Endothelial cell of umbilical vein (primary cell): ENCODE measurements around the gene GALNT17. TPM values are rescaled to one million over a fixed set of nuclear protein-coding genes. Genes with fewer than 3 reads are reported as not detected.

Experiments
- BruUV-seq: library from RNA; stranded (reverse); fragments of 400-500 nt; replicated peaks from 2 replicates; lab custom pipeline; 2021; lab: Mats Ljungman, UMichigan
- CTCF ChIA-PET: fragments of 300-600, 350-600 bp; sonication (Branson Sonifier 250); formaldehyde crosslinking; loops from one replicate; lab custom pipeline; 2021; ENCODE audit warnings: antibody characterized with exemption, inconsistent platforms; lab: Charles Lee
- POLR2A ChIA-PET: fragments of 300-600, 350-600 bp; sonication (Branson Sonifier 250); formaldehyde crosslinking; loops from one replicate; lab custom pipeline; 2021; ENCODE audit warnings: antibody characterized with exemption, inconsistent platforms; lab: Charles Lee
- DNase-seq: peaks from one replicate; pipeline ENCODE4 v3.0.0-alpha.2; 2011; ENCODE audit warnings: low read depth, low spot score
- FAIRE-seq: peaks from 2 replicates; lab custom pipeline; 2011; peaks lifted over from hg19 to GRCh38; lab: Jason Lieb, UNC
- H2AFZ ChIP-seq: 2 replicates; pipeline ENCODE4 v1.6.0; 2012; ENCODE audit warnings: low read depth, low read length, control low read depth, inconsistent platforms
- H3K27ac ChIP-seq: 2 replicates; pipeline ENCODE4 v1.5.1; 2011; ENCODE audit warnings: low read depth, mild to moderate bottlenecking, control low read depth, low read length, moderate library complexity; ENCODE audit not compliant: insufficient read depth
- H3K27me3 ChIP-seq, 2 experiments: 2 replicates each; pipeline versions ENCODE4 v1.6.0 to v1.6.1; 2011; ENCODE audit warnings: low read length in 2 of 2, mixed read lengths in 1 of 2; ENCODE audit not compliant: control insufficient read depth in 2 of 2, insufficient read depth in 2 of 2
- H3K36me3 ChIP-seq, 2 experiments: 2 replicates in 1 of 2; 3 replicates in 1 of 2; pipeline ENCODE4 v1.5.1; 2011; ENCODE audit warnings: low read length in 2 of 2, mild to moderate bottlenecking in 1 of 2, moderate library complexity in 1 of 2; ENCODE audit not compliant: control insufficient read depth in 2 of 2, insufficient read depth in 2 of 2; ENCODE audit errors: extremely low read depth in 1 of 2
- H3K4me1 ChIP-seq: 3 replicates; pipeline ENCODE4 v1.5.1; 2011; ENCODE audit warnings: mild to moderate bottlenecking, low read length; ENCODE audit not compliant: control insufficient read depth, insufficient read depth; ENCODE audit errors: extremely low read depth
- H3K4me2 ChIP-seq: 2 replicates; pipeline ENCODE4 v1.6.1; 2011; ENCODE audit warnings: low read length, control low read depth, mixed read lengths; ENCODE audit not compliant: insufficient read depth
- H3K4me3 ChIP-seq, 3 experiments: fragments of 200-600 bp in 1 of 3; sonication (generic), shearing (Covaris generic) in 1 of 3; replicated peaks in 1 of 3; 2 replicates each; pipeline ENCODE4 v1.5.1; 2011 to 2016; ENCODE audit warnings: control low read depth in 3 of 3, low read length in 3 of 3, mild to moderate bottlenecking in 2 of 3, inconsistent platforms in 1 of 3, low read depth in 1 of 3, moderate library complexity in 1 of 3; ENCODE audit not compliant: insufficient read depth in 1 of 3
- H3K79me2 ChIP-seq: 2 replicates; pipeline ENCODE4 v1.6.0; 2012; ENCODE audit warnings: low read length, inconsistent platforms; ENCODE audit not compliant: control insufficient read depth, insufficient read depth
- H3K9ac ChIP-seq: replicated peaks from 2 replicates; pipeline ENCODE3; 2011; ENCODE audit warnings: low read length, control low read depth; ENCODE audit not compliant: insufficient read depth; ENCODE audit errors: extremely low read depth
- H3K9me1 ChIP-seq: replicated peaks from 3 replicates; pipeline ENCODE4 v1.6.0; 2011; ENCODE audit warnings: mild to moderate bottlenecking, low read length; ENCODE audit not compliant: control insufficient read depth, insufficient read depth; ENCODE audit errors: extremely low read depth
- H3K9me3 ChIP-seq: replicated peaks from 2 replicates; pipeline ENCODE4 v1.5.1; 2012; ENCODE audit warnings: low read length, inconsistent platforms; ENCODE audit not compliant: control insufficient read depth, insufficient read depth
- H4K20me1 ChIP-seq: replicated peaks from 2 replicates; pipeline ENCODE3; 2011; ENCODE audit warnings: mild to moderate bottlenecking, low read length; ENCODE audit not compliant: control insufficient read depth, insufficient read depth; ENCODE audit errors: extremely low read depth
- EZH2 ChIP-seq: IDR thresholded peaks from 2 replicates; pipeline ENCODE4 v1.6.1; 2012; ENCODE audit warnings: borderline replicate concordance, low read depth, mild to moderate bottlenecking, moderate library complexity, low read length, inconsistent platforms; ENCODE audit not compliant: severe bottlenecking
- FOS ChIP-seq: IDR thresholded peaks from 2 replicates; pipeline ENCODE4 v1.6.1; 2011; ENCODE audit warnings: mild to moderate bottlenecking, low read length, moderate library complexity, borderline replicate concordance; ENCODE audit not compliant: insufficient read depth
- GATA2 ChIP-seq: IDR thresholded peaks from 2 replicates; pipeline ENCODE4 v1.7.0; 2011; ENCODE audit warnings: low read depth, mild to moderate bottlenecking, moderate library complexity, mixed read lengths, low read length; ENCODE audit not compliant: insufficient read length, insufficient read depth
- JUN ChIP-seq: IDR thresholded peaks from 2 replicates; pipeline ENCODE4 v1.6.1; 2011; ENCODE audit warnings: borderline replicate concordance, low read depth; ENCODE audit not compliant: insufficient read length, insufficient read depth
- POLR2A ChIP-seq: IDR thresholded peaks from 2 replicates; pipeline ENCODE4 v1.6.1; 2012; ENCODE audit warnings: low read depth, mild to moderate bottlenecking, control low read depth, low read length
- POLR2AphosphoS5 ChIP-seq: IDR thresholded peaks from 2 replicates; pipeline ENCODE4 v1.6.1; 2012; ENCODE audit warnings: low read depth, mild to moderate bottlenecking, control low read depth, low read length, moderate library complexity; ENCODE audit not compliant: insufficient read depth
- dilution Hi-C: fragments of 300-500 bp; cut with MboI; formaldehyde crosslinking; loops from one replicate; pipeline ENCODE4 v1.15.0; 2019; ENCODE audit warnings: low sequenced_read_pairs; ENCODE audit not compliant: extremely low pct_ligation_motif_present
- intact Hi-C: fragments of 100-400 bp; cut with micrococcal nuclease; formaldehyde crosslinking; loops from one replicate; pipeline ENCODE4 v1.10.0; 2022
- polyA plus RNA-seq, 4 experiments: library from polyadenylated mRNA; depleted of rRNA in 3 of 4; stranded (reverse) in 3 of 4; unstranded in 1 of 4; fragments of >200 nt; gene quantifications; 2 replicates each; pipeline versions ENCODE4 v1.2.1 to v1.2.3, GENCODE V29; 2011 to 2012; ENCODE audit warnings: missing spikeins in 1 of 4
- total RNA-seq: library from RNA; stranded (reverse); gene quantifications from 2 replicates; pipeline ENCODE4 v1.2.3, GENCODE V29; 2021
- TF ChIP-seq, protein P1 (sequence below), 2 donors: IDR thresholded peaks; 1 replicate in 1 of 2; 2 replicates in 1 of 2; pipeline ENCODE4 v1.5.1; 2011; ENCODE audit warnings: low read length in 2 of 2, mild to moderate bottlenecking in 2 of 2, moderate library complexity in 2 of 2, control low read depth in 1 of 2, inconsistent platforms in 1 of 2, low read depth in 1 of 2; ENCODE audit not compliant: insufficient read depth in 1 of 2; ENCODE audit errors: extremely low read depth in 1 of 2

The GALNT17 gene
- total and polyA plus RNA-seq, 2 donors (not counting 3 experiments of a cell fraction or from before 2014, with no cell fraction given) = not detected

DNA sequence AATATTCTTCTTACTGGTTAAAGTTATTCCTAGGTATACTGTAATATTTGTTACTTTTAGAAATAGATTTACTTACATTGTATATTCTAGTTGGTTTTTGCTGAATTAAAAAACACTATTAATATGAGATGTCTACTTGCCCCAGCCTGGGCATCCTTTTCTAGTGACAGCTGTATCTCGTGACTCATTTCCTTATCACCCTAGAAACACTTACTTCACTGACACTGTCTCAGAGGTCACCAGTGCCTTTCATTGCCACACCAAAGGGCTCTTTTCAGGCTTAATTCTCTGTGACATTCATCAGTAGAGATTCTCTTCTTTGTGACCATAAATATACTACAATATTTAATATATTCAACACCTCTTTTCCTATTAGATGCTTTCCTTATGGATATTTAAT, 194.7 kb downstream of the GALNT17 start:
- H3K9me1 ChIP-seq = no peaks in the 10 kb centered on the region
- H3K27me3 ChIP-seq = no peaks in the 10 kb centered on the region
- DNase-seq (no peak), FAIRE-seq (no peak)
- H3K4me1 ChIP-seq = no peaks in the 10 kb centered on the region
- H3K9ac ChIP-seq = no peak overlapping the region
- intact Hi-C loops = no loop called here
- TF ChIP-seq POLR2A (no peak), POLR2AphosphoS5 (no peak), EZH2 (no peak), JUN (no peak), FOS (no peak)
- H2AFZ ChIP-seq = no peak overlapping the region
- H3K4me3 ChIP-seq = no peak overlapping the region
- no peak overlapping the region for H3K4me2 ChIP-seq
- no peak overlapping the region for H3K27ac ChIP-seq
- no peaks in the 10 kb centered on the region for H4K20me1 ChIP-seq
- H3K79me2 ChIP-seq = no peaks in the 10 kb centered on the region
- POLR2A ChIA-PET = no interaction called here
- no peaks in the 10 kb centered on the region for H3K36me3 ChIP-seq
- peaks cover 4% of the 10 kb centered on the region for H3K9me3 ChIP-seq
- no TSS peak for BruUV-seq
- CTCF ChIA-PET = no interaction called here
- dilution Hi-C loops = no loop called here

DNA sequence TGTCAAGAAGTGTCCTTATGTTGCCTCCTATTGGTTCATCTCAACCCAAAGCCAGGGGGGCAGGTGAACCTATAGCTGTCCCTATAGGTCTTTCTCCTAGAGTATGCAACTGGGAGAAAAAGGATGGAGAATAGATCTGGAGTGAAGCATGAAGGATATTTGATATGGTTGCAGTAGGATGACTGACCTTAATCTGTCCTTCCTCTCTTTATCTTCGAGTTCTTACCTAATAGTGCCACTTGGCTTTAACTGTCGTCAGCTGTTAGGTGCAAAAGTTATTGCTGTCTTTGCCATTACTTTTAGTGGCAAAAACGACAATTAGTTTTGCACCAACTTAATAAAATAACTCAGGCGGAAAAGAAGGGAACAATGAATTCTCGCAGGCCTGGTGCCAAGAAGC, 196.0 kb downstream of the GALNT17 start:
- FAIRE-seq (no peak), DNase-seq (no peak)
- TF ChIP-seq JUN (no peak), POLR2AphosphoS5 (no peak), FOS (no peak), GATA2 (no peak)
- TF ChIP-seq, protein P1, sequence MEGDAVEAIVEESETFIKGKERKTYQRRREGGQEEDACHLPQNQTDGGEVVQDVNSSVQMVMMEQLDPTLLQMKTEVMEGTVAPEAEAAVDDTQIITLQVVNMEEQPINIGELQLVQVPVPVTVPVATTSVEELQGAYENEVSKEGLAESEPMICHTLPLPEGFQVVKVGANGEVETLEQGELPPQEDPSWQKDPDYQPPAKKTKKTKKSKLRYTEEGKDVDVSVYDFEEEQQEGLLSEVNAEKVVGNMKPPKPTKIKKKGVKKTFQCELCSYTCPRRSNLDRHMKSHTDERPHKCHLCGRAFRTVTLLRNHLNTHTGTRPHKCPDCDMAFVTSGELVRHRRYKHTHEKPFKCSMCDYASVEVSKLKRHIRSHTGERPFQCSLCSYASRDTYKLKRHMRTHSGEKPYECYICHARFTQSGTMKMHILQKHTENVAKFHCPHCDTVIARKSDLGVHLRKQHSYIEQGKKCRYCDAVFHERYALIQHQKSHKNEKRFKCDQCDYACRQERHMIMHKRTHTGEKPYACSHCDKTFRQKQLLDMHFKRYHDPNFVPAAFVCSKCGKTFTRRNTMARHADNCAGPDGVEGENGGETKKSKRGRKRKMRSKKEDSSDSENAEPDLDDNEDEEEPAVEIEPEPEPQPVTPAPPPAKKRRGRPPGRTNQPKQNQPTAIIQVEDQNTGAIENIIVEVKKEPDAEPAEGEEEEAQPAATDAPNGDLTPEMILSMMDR (IDR thresholded peaks at IDR 0.05; ENCODE audit: extremely low read depth in 1 of 2, insufficient read depth in 1 of 2, low read depth in 1 of 2, low read length in 2 of 2) = no peak
- H3K27me3 ChIP-seq = no peaks in the 10 kb centered on the region
- no peaks in the 10 kb centered on the region for H4K20me1 ChIP-seq
- H3K9me3 ChIP-seq = peaks cover 4% of the 10 kb centered on the region
- no peak overlapping the region for H3K4me3 ChIP-seq
- ChIA-PET CTCF (no interaction called here), POLR2A (no interaction called here)
- H3K4me1 ChIP-seq = no peaks in the 10 kb centered on the region
- H3K4me2 ChIP-seq = no peak overlapping the region
- H3K9me1 ChIP-seq = no peaks in the 10 kb centered on the region
- no peak overlapping the region for H2AFZ ChIP-seq
- intact Hi-C loops = no loop called here
- H3K36me3 ChIP-seq = no peaks in the 10 kb centered on the region
- H3K9ac ChIP-seq = no peak overlapping the region
- BruUV-seq = no TSS peak
- dilution Hi-C loops = no loop called here
- no peaks in the 10 kb centered on the region for H3K79me2 ChIP-seq
- no peak overlapping the region for H3K27ac ChIP-seq
